Stomach (tissue), 4 donors: Measurements from ENCODE around the gene RANBP10.

Source experiments
- CTCF ChIP-seq, 7 experiments: fragments of 450-650 bp in 4 of 7; fragments of 200-600 bp in 3 of 7; sonication (generic) in 3 of 7; IDR thresholded peaks; one replicate each; pipeline ENCODE4 v1.5.1; 2016 to 2019; ENCODE audit warnings: antibody characterized with exemption in 7 of 7, control low read depth in 2 of 7, mild to moderate bottlenecking in 1 of 7
- EP300 ChIP-seq: sonication (generic); formaldehyde crosslinking; IDR thresholded peaks from one replicate; pipeline ENCODE4 v1.6.1; 2017; ENCODE audit warnings: antibody characterized with exemption
- POLR2A ChIP-seq, 4 donors: fragments of 450-650 bp; IDR thresholded peaks; one replicate each; pipeline ENCODE4 v1.6.1; 2016; ENCODE audit warnings: antibody characterized with exemption in 4 of 4, control low read depth in 2 of 4, mild to moderate bottlenecking in 1 of 4, moderate library complexity in 1 of 4

DNA sequence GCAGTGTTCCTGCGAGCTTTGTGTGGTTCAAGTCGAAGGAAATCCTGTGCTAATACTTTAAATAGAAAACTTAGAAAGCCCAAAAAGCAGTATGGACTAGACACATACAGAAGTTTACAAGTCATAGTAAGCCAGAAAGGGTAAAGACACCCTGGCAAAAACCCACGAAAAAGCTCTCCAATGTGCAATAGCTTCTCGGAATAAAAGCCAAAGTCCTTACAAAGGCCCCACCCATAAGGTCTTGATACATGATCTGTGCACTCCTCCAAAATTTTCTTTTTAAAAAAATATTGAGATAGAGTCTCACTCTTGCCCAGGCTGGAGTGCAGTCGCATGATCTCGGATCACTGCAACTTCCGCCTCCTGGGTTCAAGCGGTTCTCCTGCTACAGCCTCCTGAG is 129.4 kb downstream of the RANBP10 start:
- no peak for TF ChIP-seq CTCF (IDR thresholded peaks at IDR 0.05)
- no peak for TF ChIP-seq EP300
- TF ChIP-seq POLR2A (IDR thresholded peaks at IDR 0.05) = no peak
